ENCODE data around the gene FRY. TPM values are rescaled to one million over a fixed set of nuclear protein-coding genes. Genes with fewer than 3 reads are reported as not detected.

FRY gene
- total RNA-seq, 2 donors from 2014 or later, result 122 to 165 TPM

DNA sequence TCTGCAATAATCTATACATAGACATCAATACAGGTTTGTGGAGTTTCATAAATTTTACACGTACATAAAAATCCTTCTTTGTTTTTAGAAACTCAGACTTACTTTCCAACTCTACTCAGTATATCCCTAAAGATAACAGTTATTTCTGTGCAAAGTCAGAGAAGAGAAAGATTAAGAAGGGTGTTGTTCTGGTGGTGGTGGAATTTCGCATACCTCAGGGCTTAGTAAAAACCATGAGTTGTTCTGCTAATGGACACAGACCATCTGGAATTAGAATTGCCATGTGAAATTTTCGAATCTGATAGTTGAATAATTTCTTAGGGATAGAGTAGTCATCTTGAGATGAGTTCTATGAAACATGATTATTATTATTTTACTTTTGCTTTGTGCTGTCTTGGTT is 180.8 kb downstream of the FRY start:
- H3K27me3 ChIP-seq (replicated peaks; ENCODE audit: insufficient read depth), result no peaks in the 10 kb centered on the region
- ATAC-seq (ENCODE audit: insufficient number of reproducible peaks, low FRiP score, low read depth) (no peak), DNase-seq (ENCODE audit: low spot score) (no peak)
- peak overlapping the region in 1 of 2 donors; percentile 68 for H3K27ac ChIP-seq
- no peaks in the 10 kb centered on the region for H3K36me3 ChIP-seq
- H3K4me1 ChIP-seq (ENCODE audit: control insufficient read depth in 1 of 2, low read depth in 2 of 2), result peaks cover 15 to 30% of the 10 kb centered on the region in 2 donors
- TF ChIP-seq, protein P1, sequence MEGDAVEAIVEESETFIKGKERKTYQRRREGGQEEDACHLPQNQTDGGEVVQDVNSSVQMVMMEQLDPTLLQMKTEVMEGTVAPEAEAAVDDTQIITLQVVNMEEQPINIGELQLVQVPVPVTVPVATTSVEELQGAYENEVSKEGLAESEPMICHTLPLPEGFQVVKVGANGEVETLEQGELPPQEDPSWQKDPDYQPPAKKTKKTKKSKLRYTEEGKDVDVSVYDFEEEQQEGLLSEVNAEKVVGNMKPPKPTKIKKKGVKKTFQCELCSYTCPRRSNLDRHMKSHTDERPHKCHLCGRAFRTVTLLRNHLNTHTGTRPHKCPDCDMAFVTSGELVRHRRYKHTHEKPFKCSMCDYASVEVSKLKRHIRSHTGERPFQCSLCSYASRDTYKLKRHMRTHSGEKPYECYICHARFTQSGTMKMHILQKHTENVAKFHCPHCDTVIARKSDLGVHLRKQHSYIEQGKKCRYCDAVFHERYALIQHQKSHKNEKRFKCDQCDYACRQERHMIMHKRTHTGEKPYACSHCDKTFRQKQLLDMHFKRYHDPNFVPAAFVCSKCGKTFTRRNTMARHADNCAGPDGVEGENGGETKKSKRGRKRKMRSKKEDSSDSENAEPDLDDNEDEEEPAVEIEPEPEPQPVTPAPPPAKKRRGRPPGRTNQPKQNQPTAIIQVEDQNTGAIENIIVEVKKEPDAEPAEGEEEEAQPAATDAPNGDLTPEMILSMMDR (IDR thresholded peaks at IDR 0.05), result no peak
- H3K9me3 ChIP-seq, result no peaks in the 10 kb centered on the region
- no peak overlapping the region for H3K4me3 ChIP-seq

GRCh38 chr13:32213626-32214025 is 182.1 kb downstream of the FRY start:
- ATAC-seq (ENCODE audit: insufficient number of reproducible peaks, low FRiP score, low read depth) (no peak), DNase-seq (ENCODE audit: low spot score) (no peak)
- Histone ChIP-seq H3K27ac (no peak overlapping the region), H3K4me1 (ENCODE audit: control insufficient read depth in 1 of 2, low read depth in 2 of 2) (peaks cover 15 to 30% of the 10 kb centered on the region in 2 donors), H3K9me3 (no peaks in the 10 kb centered on the region), H3K36me3 (no peaks in the 10 kb centered on the region), H3K27me3 (replicated peaks; ENCODE audit: insufficient read depth) (no peaks in the 10 kb centered on the region), H3K4me3 (no peak overlapping the region)
- TF ChIP-seq, protein P1 (IDR thresholded peaks at IDR 0.05), result no peak

- DNase-seq (ENCODE audit: low spot score), result no peak
- Histone ChIP-seq H3K9me3 (no peaks in the 10 kb centered on the region), H3K27me3 (replicated peaks; ENCODE audit: insufficient read depth) (no peaks in the 10 kb centered on the region), H3K27ac (no peak overlapping the region), H3K36me3 (no peaks in the 10 kb centered on the region), H3K4me3 (no peak overlapping the region), H3K4me1 (ENCODE audit: control insufficient read depth in 1 of 2, low read depth in 2 of 2) (peaks cover 15 to 26% of the 10 kb centered on the region in 2 donors)
- TF ChIP-seq, protein P1 (IDR thresholded peaks at IDR 0.05), result no peak
- ATAC-seq (ENCODE audit: insufficient number of reproducible peaks, low FRiP score, low read depth), result no peak
These were observed 182.5 kb downstream of the FRY start for GRCh38 chr13:32214071-32214470.

GRCh38 chr13:32216281-32216680 is 184.7 kb downstream of the FRY start:
- no peaks in the 10 kb centered on the region for H3K9me3 ChIP-seq
- no peak for ATAC-seq (ENCODE audit: insufficient number of reproducible peaks, low FRiP score, low read depth)

DNA sequence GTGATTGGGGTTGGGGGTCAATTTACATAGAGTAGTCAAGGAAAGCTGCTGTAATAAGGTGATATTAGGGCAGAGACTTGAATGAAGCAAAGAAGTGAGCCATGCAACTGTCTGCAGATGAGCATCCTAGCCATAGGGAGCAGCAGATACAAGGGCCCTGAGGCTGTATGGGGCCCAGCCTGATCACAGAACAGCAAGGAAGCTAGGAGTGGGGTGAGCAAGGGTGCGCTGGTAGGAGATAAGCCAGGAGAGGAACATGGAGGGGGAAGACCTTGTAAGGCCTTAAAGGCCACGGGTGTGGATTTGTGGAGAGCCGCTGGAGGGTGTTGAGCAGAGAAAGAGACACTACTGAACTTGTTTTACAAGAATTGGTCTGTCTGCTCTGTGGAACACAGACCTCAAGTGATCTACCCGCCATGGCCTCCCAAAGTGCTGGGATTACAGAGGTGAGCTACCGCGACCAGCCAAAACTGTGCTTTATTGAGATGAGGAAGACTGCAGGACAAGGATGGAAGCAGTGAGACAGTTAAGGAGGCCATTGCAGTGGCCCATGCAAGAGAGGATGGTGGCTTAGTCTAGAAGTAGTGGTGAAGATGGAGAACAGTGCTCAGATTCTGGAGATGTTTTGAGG is 190.6 kb downstream of the FRY start:
- TF ChIP-seq, protein P1 (IDR thresholded peaks at IDR 0.05), result no peak
- Histone ChIP-seq H3K36me3 (peaks cover 4% of the 10 kb centered on the region), H3K9me3 (no peaks in the 10 kb centered on the region), H3K27ac (no peak overlapping the region), H3K4me1 (ENCODE audit: control insufficient read depth in 1 of 2, low read depth in 2 of 2) (peaks cover 0 to 8% of the 10 kb centered on the region in 2 donors), H3K4me3 (no peak overlapping the region), H3K27me3 (replicated peaks; ENCODE audit: insufficient read depth) (no peaks in the 10 kb centered on the region)
- ATAC-seq (ENCODE audit: insufficient number of reproducible peaks, low FRiP score, low read depth) (no peak), DNase-seq (ENCODE audit: low spot score) (no peak)

More at GRCh38 chr13:32216281-32216680, 184.7 kb downstream of the FRY start:
- DNase-seq (ENCODE audit: low spot score), result no peak
- no peak overlapping the region for H3K4me3 ChIP-seq
- H3K27me3 ChIP-seq (replicated peaks; ENCODE audit: insufficient read depth), result no peaks in the 10 kb centered on the region
- peaks cover 6 to 9% of the 10 kb centered on the region in 2 donors for H3K4me1 ChIP-seq (ENCODE audit: control insufficient read depth in 1 of 2, low read depth in 2 of 2)
- no peak overlapping the region for H3K27ac ChIP-seq
- H3K36me3 ChIP-seq, result no peaks in the 10 kb centered on the region
- TF ChIP-seq, protein P1 (IDR thresholded peaks at IDR 0.05), result no peak
